Measurements from ENCODE around the gene CA10. TPM values are rescaled to one million over a fixed set of nuclear protein-coding genes. Genes with fewer than 3 reads are reported as not detected.

Gene CA10
- total RNA-seq, 6 experiments from 2014 or later: not detected

GRCh38 chr17:51608251-51608933 is 550.1 kb downstream of the CA10 start:
- no peak for ATAC-seq
- 64% methylated on average over 8 of the region's 9 CpGs for WGBS (ENCODE audit: insufficient coverage, low coverage, low lambda C conversion rate, missing lambda C conversion rate)
- intact Hi-C loops (cut with DNase I): no loop called here

GRCh38 chr17:51607512-51607911 is 551.0 kb downstream of the CA10 start:
- no peak for DNase-seq
- Histone ChIP-seq H3K27me3 (no peaks in the 10 kb centered on the region), H3K4me3 (no peak overlapping the region), H3K9me3 (no peaks in the 10 kb centered on the region), H3K27ac (no peak overlapping the region), H3K36me3 (no peaks in the 10 kb centered on the region), H3K4me1 (no peaks in the 10 kb centered on the region)
- intact Hi-C loops (cut with DNase I): no loop called here
- TF ChIP-seq CTCF (IDR thresholded peaks at IDR 0.05) (no peak), POLR2A (IDR thresholded peaks at IDR 0.05) (no peak)
- no peak for ATAC-seq
- 45% methylated on average over 2 of the region's 2 CpGs for WGBS (ENCODE audit: insufficient coverage, low coverage, low lambda C conversion rate, missing lambda C conversion rate)

More at GRCh38 chr17:51608251-51608933, 550.1 kb downstream of the CA10 start:
- H3K9me3 ChIP-seq: no peaks in the 10 kb centered on the region
- no peak for DNase-seq
- H3K4me1 ChIP-seq: no peaks in the 10 kb centered on the region
- no peak overlapping the region for H3K4me3 ChIP-seq
- TF ChIP-seq POLR2A (IDR thresholded peaks at IDR 0.05): no peak
- TF ChIP-seq CTCF (IDR thresholded peaks at IDR 0.05): no peak
- no peak overlapping the region for H3K27ac ChIP-seq
- H3K27me3 ChIP-seq: no peaks in the 10 kb centered on the region
- no peaks in the 10 kb centered on the region for H3K36me3 ChIP-seq

DNA sequence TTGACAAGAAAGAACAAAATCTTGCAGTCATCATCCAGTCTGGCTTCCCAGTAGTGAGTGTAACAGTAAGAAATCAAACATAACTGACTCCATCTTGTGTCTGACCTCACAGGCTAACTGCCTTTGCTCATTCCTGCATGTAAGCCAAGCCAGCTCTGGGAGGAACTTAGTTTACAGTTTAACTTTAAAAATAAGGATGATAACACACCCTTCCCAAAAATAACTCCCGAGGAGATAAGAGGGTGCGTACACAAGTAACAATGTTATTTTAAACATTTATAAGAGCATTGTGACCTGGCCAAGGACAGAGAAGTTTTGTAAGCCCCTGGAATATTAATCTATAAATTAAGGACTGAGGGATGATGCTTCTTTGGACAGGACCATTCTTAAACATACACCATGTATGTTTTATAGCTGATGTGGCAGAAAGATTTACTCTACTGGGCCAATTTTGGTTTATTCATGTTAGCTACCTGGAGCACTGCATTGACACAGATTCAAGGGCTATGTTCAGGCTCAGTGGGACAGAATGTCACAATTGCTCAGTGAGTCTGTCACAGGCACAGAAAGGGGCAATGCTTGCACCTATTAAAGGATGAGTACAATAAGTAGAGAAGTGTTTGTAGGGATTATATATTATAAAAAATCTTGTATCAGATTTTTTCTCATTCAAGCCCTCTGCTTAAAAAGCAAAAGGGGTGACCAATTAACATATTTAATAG is 554.1 kb downstream of the CA10 start:
- DNase-seq (no peak), ATAC-seq (no peak)
- Histone ChIP-seq H3K27me3 (no peaks in the 10 kb centered on the region), H3K4me3 (no peak overlapping the region), H3K4me1 (no peaks in the 10 kb centered on the region), H3K9me3 (no peaks in the 10 kb centered on the region), H3K27ac (no peak overlapping the region), H3K36me3 (no peaks in the 10 kb centered on the region)
- intact Hi-C loops (cut with DNase I): no loop called here
- TF ChIP-seq POLR2A (IDR thresholded peaks at IDR 0.05) (no peak), CTCF (IDR thresholded peaks at IDR 0.05) (no peak)
- 45% methylated on average over 2 of the region's 2 CpGs for WGBS (ENCODE audit: insufficient coverage, low coverage, low lambda C conversion rate, missing lambda C conversion rate)

DNA sequence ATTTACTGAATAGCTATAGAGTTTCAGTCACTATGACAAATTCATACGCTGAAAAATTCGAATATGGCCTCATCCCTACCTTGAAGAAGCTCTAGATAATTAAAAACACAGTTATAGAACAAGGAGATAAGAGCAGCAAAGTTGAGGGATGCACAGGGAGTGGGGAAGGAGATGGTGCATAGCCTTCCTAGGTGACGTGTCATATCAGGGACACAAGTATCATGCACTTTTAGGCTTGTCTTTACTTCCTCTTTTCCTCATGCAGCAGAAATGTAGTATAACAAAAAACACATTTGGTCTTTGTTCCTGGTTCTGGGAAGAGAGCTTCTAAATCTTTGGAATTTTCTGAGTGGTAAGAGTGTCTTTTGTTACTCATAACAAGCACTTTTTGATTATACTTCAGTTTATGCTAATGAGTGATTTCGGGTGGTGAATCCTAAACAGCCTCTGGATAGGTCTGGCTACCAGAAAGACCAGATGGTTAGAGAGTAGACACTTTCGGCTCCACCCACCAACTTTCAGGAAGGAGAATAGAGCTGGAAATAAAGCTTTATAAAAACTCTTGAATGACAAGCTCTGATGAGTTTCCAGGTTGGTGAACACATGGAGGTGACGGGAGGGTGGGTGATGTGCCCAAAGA is 556.8 kb downstream of the CA10 start:
- no peaks in the 10 kb centered on the region for H3K4me1 ChIP-seq
- H3K27me3 ChIP-seq: no peaks in the 10 kb centered on the region
- intact Hi-C loops (cut with DNase I): no loop called here
- WGBS (ENCODE audit: insufficient coverage, low coverage, low lambda C conversion rate, missing lambda C conversion rate): 52% methylated on average over 6 of the region's 6 CpGs
- H3K36me3 ChIP-seq: no peaks in the 10 kb centered on the region
- no peaks in the 10 kb centered on the region for H3K9me3 ChIP-seq
- no peak overlapping the region for H3K27ac ChIP-seq
- TF ChIP-seq CTCF (IDR thresholded peaks at IDR 0.05) (no peak), POLR2A (IDR thresholded peaks at IDR 0.05) (no peak)
- H3K4me3 ChIP-seq: no peak overlapping the region
- DNase-seq (no peak), ATAC-seq (no peak)

All from right lobe of liver (tissue), 6 donors.